ENCODE data around the gene CCHCR1. TPM values are rescaled to one million over a fixed set of nuclear protein-coding genes. Genes with fewer than 3 reads are reported as not detected.
"Not testable (repeated sequence)": the region's sequence is repeated elsewhere in the genome, so short reads cannot be mapped to it uniquely, and the experiment has no call there.

CCHCR1 gene
- total RNA-seq, 1 donor from 2014 or later: 9.9 TPM

- not testable (repeated sequence) for H3K9ac ChIP-seq (ENCODE audit: low read depth in 1 of 3, low read length in 3 of 3); H3K36me3 ChIP-seq (ENCODE audit: control insufficient read depth in 3 of 3, insufficient read depth in 3 of 3, low read length in 3 of 3); H3K9me3 ChIP-seq (ENCODE audit: control insufficient read depth in 3 of 3, low read length in 3 of 3); H3K4me3 ChIP-seq (ENCODE audit: low read length in 3 of 3); H3K27me3 ChIP-seq (ENCODE audit: control insufficient read depth in 3 of 3, insufficient read depth in 3 of 3, low read length in 3 of 3); H3K27ac ChIP-seq (ENCODE audit: low read depth, low read length)
- peaks cover 7 to 13% (median 11%) of the 10 kb centered on the region in 3 donors for H3K4me1 ChIP-seq (ENCODE audit: control insufficient read depth in 3 of 3, insufficient read depth in 3 of 3, low read length in 3 of 3)
These were observed 26.3 kb upstream of the CCHCR1 start for GRCh38 chr6:31183859-31184258.

DNA sequence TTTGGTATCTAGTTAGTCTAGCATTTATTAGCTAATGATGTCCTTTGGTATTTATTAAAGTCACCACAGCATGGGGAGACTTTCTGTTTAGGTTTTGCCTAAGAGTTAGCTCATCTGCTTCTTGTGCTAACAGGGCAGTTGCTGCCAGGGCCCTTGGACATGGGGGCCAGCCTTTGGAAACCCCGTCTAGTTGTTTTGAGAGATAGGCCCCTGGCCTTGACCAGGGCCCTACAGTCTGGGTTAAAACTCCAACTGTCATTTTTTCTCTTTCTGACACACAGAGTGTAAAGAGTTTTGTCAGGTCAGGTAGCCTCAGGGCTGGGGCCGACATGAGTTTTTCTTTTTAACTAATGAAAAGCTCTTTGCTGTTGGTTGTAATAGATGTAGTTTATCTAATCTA, 25.7 kb upstream of the CCHCR1 start:
- not testable (repeated sequence) for H3K36me3 ChIP-seq (ENCODE audit: control insufficient read depth in 3 of 3, insufficient read depth in 3 of 3, low read length in 3 of 3); H3K27me3 ChIP-seq (ENCODE audit: control insufficient read depth in 3 of 3, insufficient read depth in 3 of 3, low read length in 3 of 3); H3K9ac ChIP-seq (ENCODE audit: low read depth in 1 of 3, low read length in 3 of 3); H3K27ac ChIP-seq (ENCODE audit: low read depth, low read length); H3K4me3 ChIP-seq (ENCODE audit: low read length in 3 of 3); H3K9me3 ChIP-seq (ENCODE audit: control insufficient read depth in 3 of 3, low read length in 3 of 3)
- H3K4me1 ChIP-seq (ENCODE audit: control insufficient read depth in 3 of 3, insufficient read depth in 3 of 3, low read length in 3 of 3): peaks cover 7 to 15% (median 11%) of the 10 kb centered on the region in 3 donors

DNA sequence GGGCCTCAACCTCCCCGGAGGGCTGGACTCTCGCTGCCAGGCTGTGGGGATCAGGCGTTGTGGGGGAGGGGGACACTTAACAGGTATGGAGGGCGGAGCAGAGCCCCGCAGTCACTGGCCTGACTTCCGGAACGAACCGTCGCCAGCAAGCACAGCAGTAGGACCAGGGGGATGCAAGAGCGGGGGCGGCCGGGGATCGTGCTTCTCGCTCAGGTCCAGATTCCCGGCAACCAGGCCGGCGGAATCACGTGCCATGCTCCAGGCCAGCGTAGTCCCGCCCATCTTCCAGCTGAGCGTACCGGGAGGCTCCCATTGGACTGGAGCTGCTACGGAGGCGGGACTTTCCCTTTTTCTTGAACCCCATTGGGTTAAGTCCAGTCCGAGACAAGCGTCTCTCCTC, 22.9 kb upstream of the CCHCR1 start:
- Histone ChIP-seq H3K27ac (ENCODE audit: low read depth, low read length) (peak overlapping the region; percentile 23), H3K4me1 (ENCODE audit: control insufficient read depth in 3 of 3, insufficient read depth in 3 of 3, low read length in 3 of 3) (peaks cover 0 to 10% (median 5%) of the 10 kb centered on the region in 3 donors), H3K36me3 (ENCODE audit: control insufficient read depth in 3 of 3, insufficient read depth in 3 of 3, low read length in 3 of 3) (peaks cover 0 to 5% (median 3%) of the 10 kb centered on the region in 3 donors)

DNA sequence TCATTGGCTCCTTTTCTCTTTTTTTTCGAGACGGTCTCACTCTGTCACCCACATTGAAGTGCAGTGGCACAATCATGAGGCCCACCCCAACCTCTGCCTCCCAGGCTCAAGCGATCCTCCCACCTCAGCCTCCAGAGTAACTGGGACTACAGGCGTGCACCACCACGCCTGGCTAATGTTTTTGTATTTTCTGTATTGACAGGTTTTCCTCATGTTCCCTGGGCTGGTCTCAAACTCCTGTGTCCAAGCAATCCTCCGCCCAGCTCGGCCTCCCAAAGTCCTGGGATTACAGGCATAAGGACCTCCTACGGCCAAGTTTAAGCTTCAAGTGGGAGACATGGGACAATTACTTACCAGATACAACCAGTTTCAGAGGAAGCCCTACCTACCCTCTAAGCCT, 22.3 kb upstream of the CCHCR1 start:
- Histone ChIP-seq H3K36me3 (ENCODE audit: control insufficient read depth in 3 of 3, insufficient read depth in 3 of 3, low read length in 3 of 3) (peaks cover 0 to 7% (median 6%) of the 10 kb centered on the region in 3 donors), H3K4me3 (ENCODE audit: low read length in 3 of 3) (peak overlapping the region; percentile 58 to 75 (median 63)), H3K9me3 (ENCODE audit: control insufficient read depth in 3 of 3, low read length in 3 of 3) (no peaks in the 10 kb centered on the region), H3K27ac (ENCODE audit: low read depth, low read length) (no peak overlapping the region), H3K4me1 (ENCODE audit: control insufficient read depth in 3 of 3, insufficient read depth in 3 of 3, low read length in 3 of 3) (peaks cover 0 to 6% (median 2%) of the 10 kb centered on the region in 3 donors), H3K27me3 (ENCODE audit: control insufficient read depth in 3 of 3, insufficient read depth in 3 of 3, low read length in 3 of 3) (no peaks in the 10 kb centered on the region), H3K9ac (ENCODE audit: low read depth in 1 of 3, low read length in 3 of 3) (peak overlapping the region in 2 of 3 donors; percentile 72 to 84)

More for the DNA sequence above, 22.9 kb upstream of the CCHCR1 start:
- Histone ChIP-seq H3K9me3 (ENCODE audit: control insufficient read depth in 3 of 3, low read length in 3 of 3) (no peaks in the 10 kb centered on the region), H3K4me3 (ENCODE audit: low read length in 3 of 3) (peak overlapping the region; percentile 58 to 75 (median 63)), H3K9ac (ENCODE audit: low read depth in 1 of 3, low read length in 3 of 3) (peak overlapping the region; percentile 40 to 84 (median 72)), H3K27me3 (ENCODE audit: control insufficient read depth in 3 of 3, insufficient read depth in 3 of 3, low read length in 3 of 3) (no peaks in the 10 kb centered on the region)

DNA sequence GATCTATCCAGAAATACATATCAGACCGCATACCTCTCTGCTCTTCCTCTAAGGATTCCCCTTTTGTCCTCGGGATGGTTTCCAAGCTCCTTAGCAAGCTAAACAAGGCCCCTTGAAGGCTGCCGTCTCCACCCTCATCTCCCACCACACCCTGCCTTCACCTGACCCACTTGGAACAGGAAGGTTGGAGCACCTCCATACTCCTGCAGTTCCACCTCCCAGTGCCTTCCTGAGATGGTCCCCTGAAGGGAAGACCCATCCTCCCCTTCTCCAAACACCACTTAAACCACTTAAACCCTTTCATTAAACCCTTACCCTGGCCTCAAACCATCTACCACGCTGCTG, 21.4 kb upstream of the CCHCR1 start:
- H3K27ac ChIP-seq (ENCODE audit: low read depth, low read length): no peak overlapping the region

GRCh38 chr6:31178143-31179041, 20.8 kb upstream of the CCHCR1 start:
- H3K36me3 ChIP-seq (ENCODE audit: control insufficient read depth in 3 of 3, insufficient read depth in 3 of 3, low read length in 3 of 3): peaks cover 0 to 7% (median 6%) of the 10 kb centered on the region in 3 donors
- H3K27me3 ChIP-seq (ENCODE audit: control insufficient read depth in 3 of 3, insufficient read depth in 3 of 3, low read length in 3 of 3): no peaks in the 10 kb centered on the region
- H3K9ac ChIP-seq (ENCODE audit: low read depth in 1 of 3, low read length in 3 of 3): no peak overlapping the region
- no peaks in the 10 kb centered on the region for H3K9me3 ChIP-seq (ENCODE audit: control insufficient read depth in 3 of 3, low read length in 3 of 3)
- no peak overlapping the region for H3K4me3 ChIP-seq (ENCODE audit: low read length in 3 of 3)
- no peak overlapping the region for H3K27ac ChIP-seq (ENCODE audit: low read depth, low read length)
- H3K4me1 ChIP-seq (ENCODE audit: control insufficient read depth in 3 of 3, insufficient read depth in 3 of 3, low read length in 3 of 3): peaks cover 0 to 6% (median 2%) of the 10 kb centered on the region in 3 donors

More for the DNA sequence above, 21.4 kb upstream of the CCHCR1 start:
- H3K27me3 ChIP-seq (ENCODE audit: control insufficient read depth in 3 of 3, insufficient read depth in 3 of 3, low read length in 3 of 3): no peaks in the 10 kb centered on the region
- no peaks in the 10 kb centered on the region for H3K9me3 ChIP-seq (ENCODE audit: control insufficient read depth in 3 of 3, low read length in 3 of 3)
- H3K4me1 ChIP-seq (ENCODE audit: control insufficient read depth in 3 of 3, insufficient read depth in 3 of 3, low read length in 3 of 3): peaks cover 0 to 6% (median 2%) of the 10 kb centered on the region in 3 donors
- H3K4me3 ChIP-seq (ENCODE audit: low read length in 3 of 3): no peak overlapping the region
- H3K9ac ChIP-seq (ENCODE audit: low read depth in 1 of 3, low read length in 3 of 3): no peak overlapping the region
- H3K36me3 ChIP-seq (ENCODE audit: control insufficient read depth in 3 of 3, insufficient read depth in 3 of 3, low read length in 3 of 3): peaks cover 0 to 7% (median 6%) of the 10 kb centered on the region in 3 donors

GRCh38 chr6:31175971-31176370, 18.4 kb upstream of the CCHCR1 start:
- Histone ChIP-seq H3K36me3 (ENCODE audit: control insufficient read depth in 3 of 3, insufficient read depth in 3 of 3, low read length in 3 of 3) (peaks cover 0 to 7% (median 6%) of the 10 kb centered on the region in 3 donors), H3K4me3 (ENCODE audit: low read length in 3 of 3) (no peak overlapping the region), H3K4me1 (ENCODE audit: control insufficient read depth in 3 of 3, insufficient read depth in 3 of 3, low read length in 3 of 3) (peaks cover 0 to 6% (median 2%) of the 10 kb centered on the region in 3 donors), H3K27me3 (ENCODE audit: control insufficient read depth in 3 of 3, insufficient read depth in 3 of 3, low read length in 3 of 3) (no peaks in the 10 kb centered on the region), H3K9me3 (ENCODE audit: control insufficient read depth in 3 of 3, low read length in 3 of 3) (no peaks in the 10 kb centered on the region), H3K9ac (ENCODE audit: low read depth in 1 of 3, low read length in 3 of 3) (no peak overlapping the region), H3K27ac (ENCODE audit: low read depth, low read length) (no peak overlapping the region)

DNA sequence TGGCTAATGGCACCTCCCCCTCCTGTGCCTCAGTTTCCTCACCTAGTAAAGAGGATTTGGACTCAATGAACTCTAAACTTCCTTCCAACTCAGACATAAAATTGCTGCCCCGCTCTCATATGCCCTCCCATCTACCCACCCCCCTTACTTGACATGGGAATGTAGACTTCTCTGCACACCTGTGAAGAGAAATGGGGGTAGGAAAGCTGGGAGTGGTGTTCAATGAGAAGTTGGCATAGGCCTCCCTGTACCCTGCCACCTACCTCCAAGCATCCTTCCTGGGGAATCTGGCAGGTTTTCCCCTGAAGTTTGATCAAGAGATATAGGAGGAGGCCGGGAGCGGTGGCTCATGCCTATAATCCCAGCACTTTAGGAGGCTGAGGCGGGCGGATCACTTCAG, 16.8 kb upstream of the CCHCR1 start:
- no peaks in the 10 kb centered on the region for H3K27me3 ChIP-seq (ENCODE audit: control insufficient read depth in 3 of 3, insufficient read depth in 3 of 3, low read length in 3 of 3)
- H3K4me3 ChIP-seq (ENCODE audit: low read length in 3 of 3): no peak overlapping the region
- no peaks in the 10 kb centered on the region for H3K9me3 ChIP-seq (ENCODE audit: control insufficient read depth in 3 of 3, low read length in 3 of 3)
- H3K9ac ChIP-seq (ENCODE audit: low read depth in 1 of 3, low read length in 3 of 3): no peak overlapping the region
- H3K4me1 ChIP-seq (ENCODE audit: control insufficient read depth in 3 of 3, insufficient read depth in 3 of 3, low read length in 3 of 3): peaks cover 0 to 2% (median 2%) of the 10 kb centered on the region in 3 donors
- peaks cover 0 to 7% (median 6%) of the 10 kb centered on the region in 3 donors for H3K36me3 ChIP-seq (ENCODE audit: control insufficient read depth in 3 of 3, insufficient read depth in 3 of 3, low read length in 3 of 3)
- no peak overlapping the region for H3K27ac ChIP-seq (ENCODE audit: low read depth, low read length)

DNA sequence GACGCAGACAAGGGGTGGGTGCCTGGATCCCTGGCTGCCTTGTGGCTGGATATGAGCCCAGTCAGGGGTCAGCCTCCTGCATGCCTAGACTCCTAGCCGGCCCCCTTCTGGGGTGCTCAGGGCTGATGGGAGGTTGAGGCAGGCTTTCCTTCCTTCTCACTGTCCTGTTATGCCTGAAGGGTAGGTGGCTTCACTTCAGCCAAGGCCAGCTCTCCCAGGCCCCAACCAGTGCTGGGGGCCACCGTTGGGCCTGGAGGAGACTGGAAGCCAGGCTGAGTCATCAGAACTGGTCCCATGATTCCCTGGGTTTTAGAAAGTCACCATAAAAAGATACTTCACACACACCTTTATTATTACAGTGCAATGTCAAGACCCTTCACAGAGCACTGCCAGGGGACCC, 15.8 kb upstream of the CCHCR1 start:
- Histone ChIP-seq H3K9ac (ENCODE audit: low read depth in 1 of 3, low read length in 3 of 3) (no peak overlapping the region), H3K36me3 (ENCODE audit: control insufficient read depth in 3 of 3, insufficient read depth in 3 of 3, low read length in 3 of 3) (peaks cover 0 to 7% (median 6%) of the 10 kb centered on the region in 3 donors), H3K27ac (ENCODE audit: low read depth, low read length) (no peak overlapping the region), H3K27me3 (ENCODE audit: control insufficient read depth in 3 of 3, insufficient read depth in 3 of 3, low read length in 3 of 3) (no peaks in the 10 kb centered on the region), H3K9me3 (ENCODE audit: control insufficient read depth in 3 of 3, low read length in 3 of 3) (no peaks in the 10 kb centered on the region), H3K4me3 (ENCODE audit: low read length in 3 of 3) (no peak overlapping the region), H3K4me1 (ENCODE audit: control insufficient read depth in 3 of 3, insufficient read depth in 3 of 3, low read length in 3 of 3) (peaks cover 0 to 1% (median 0%) of the 10 kb centered on the region in 3 donors)

DNA sequence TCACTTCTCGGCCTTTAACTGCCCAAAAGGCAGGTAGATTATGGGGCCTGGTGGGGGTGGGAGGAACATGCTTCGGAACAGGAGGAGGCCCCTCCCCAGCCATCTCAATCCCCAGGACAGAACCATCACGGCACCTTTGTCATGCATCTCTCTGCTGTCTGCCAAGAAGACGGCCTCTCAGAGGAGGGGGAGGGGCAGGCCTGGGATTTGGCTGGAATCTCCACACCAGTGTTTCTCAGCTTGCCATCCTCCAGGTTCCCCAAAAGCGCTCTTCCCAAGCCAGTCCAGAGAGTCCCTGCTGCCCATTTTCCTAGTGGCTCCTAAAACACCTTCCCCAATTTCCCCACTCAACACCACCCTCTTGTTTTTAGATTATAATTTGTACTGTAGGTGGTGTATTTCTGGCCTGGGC, 15.4 kb upstream of the CCHCR1 start:
- Histone ChIP-seq H3K27ac (ENCODE audit: low read depth, low read length) (no peak overlapping the region), H3K36me3 (ENCODE audit: control insufficient read depth in 3 of 3, insufficient read depth in 3 of 3, low read length in 3 of 3) (peaks cover 0 to 7% (median 6%) of the 10 kb centered on the region in 3 donors)

More for the DNA sequence above, 15.4 kb upstream of the CCHCR1 start:
- Histone ChIP-seq H3K4me3 (ENCODE audit: low read length in 3 of 3) (no peak overlapping the region), H3K9ac (ENCODE audit: low read depth in 1 of 3, low read length in 3 of 3) (no peak overlapping the region), H3K4me1 (ENCODE audit: control insufficient read depth in 3 of 3, insufficient read depth in 3 of 3, low read length in 3 of 3) (no peaks in the 10 kb centered on the region), H3K27me3 (ENCODE audit: control insufficient read depth in 3 of 3, insufficient read depth in 3 of 3, low read length in 3 of 3) (no peaks in the 10 kb centered on the region), H3K9me3 (ENCODE audit: control insufficient read depth in 3 of 3, low read length in 3 of 3) (no peaks in the 10 kb centered on the region)

Measured in skeletal muscle tissue (tissue), 4 donors.